ENCODE measurements around the gene PIM1. TPM values are rescaled to one million over a fixed set of nuclear protein-coding genes. Genes with fewer than 3 reads are reported as not detected.
A peak's percentile ranks its signal among the peaks of the same experiment; 100 is the strongest.

The PIM1 gene
- total RNA-seq, 1 experiment from 2014 or later = 42.1 TPM

DNA sequence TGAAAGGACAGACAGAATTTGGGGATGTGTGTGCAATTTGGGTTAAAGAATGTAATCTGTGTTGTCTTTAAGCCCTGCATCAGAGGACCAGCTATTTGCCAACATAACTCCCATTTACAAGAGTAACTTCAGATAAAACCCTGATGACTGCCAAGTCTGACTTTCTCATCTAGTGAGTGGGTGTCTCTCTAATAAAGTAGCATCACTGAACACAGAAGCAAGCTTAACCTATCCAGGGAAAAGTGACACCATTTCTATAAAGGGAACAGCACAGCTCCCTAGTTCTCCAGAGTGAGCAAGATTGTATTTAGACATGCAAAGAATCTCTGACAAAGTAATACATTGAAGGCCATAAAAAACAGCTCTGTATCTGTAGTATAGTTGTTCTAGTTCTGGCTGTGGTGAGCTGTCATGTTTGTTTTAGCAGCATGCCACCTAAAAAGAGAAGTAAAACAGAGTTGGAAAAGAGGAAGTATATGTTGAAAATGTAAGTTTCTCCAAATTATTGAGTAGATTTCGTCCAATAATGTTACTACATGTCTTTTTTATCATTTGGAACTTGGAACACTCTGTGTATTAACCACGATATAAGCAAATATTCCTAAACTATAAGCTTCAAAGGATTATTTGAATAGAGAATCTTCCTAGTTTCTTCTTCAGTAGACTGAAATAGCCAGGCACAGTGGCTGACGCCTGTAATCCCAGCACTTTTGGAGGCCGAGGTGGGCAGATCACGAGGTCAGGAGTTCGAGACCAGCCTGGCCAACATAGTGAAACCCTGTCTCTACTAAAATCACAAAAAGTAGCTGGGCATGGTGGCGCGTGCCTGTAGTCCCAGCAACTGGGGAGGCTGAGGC lies 8.8 kb upstream of the PIM1 start:
- CTCF ChIA-PET = interaction anchor here (0.6 kb wide), 1 partner anchor 16 kb away, joined by 4 read pairs; no protein-coding TSS in a partner anchor
- intact Hi-C loops (cut with micrococcal nuclease; ENCODE audit: unreplicated experiment) (no loop called here), in situ Hi-C loops (cut with HindIII; ENCODE audit: low pct_unique_long_range_greater_than_20kb, low sequenced_read_pairs) (no loop called here)
- TF ChIP-seq, protein P1, sequence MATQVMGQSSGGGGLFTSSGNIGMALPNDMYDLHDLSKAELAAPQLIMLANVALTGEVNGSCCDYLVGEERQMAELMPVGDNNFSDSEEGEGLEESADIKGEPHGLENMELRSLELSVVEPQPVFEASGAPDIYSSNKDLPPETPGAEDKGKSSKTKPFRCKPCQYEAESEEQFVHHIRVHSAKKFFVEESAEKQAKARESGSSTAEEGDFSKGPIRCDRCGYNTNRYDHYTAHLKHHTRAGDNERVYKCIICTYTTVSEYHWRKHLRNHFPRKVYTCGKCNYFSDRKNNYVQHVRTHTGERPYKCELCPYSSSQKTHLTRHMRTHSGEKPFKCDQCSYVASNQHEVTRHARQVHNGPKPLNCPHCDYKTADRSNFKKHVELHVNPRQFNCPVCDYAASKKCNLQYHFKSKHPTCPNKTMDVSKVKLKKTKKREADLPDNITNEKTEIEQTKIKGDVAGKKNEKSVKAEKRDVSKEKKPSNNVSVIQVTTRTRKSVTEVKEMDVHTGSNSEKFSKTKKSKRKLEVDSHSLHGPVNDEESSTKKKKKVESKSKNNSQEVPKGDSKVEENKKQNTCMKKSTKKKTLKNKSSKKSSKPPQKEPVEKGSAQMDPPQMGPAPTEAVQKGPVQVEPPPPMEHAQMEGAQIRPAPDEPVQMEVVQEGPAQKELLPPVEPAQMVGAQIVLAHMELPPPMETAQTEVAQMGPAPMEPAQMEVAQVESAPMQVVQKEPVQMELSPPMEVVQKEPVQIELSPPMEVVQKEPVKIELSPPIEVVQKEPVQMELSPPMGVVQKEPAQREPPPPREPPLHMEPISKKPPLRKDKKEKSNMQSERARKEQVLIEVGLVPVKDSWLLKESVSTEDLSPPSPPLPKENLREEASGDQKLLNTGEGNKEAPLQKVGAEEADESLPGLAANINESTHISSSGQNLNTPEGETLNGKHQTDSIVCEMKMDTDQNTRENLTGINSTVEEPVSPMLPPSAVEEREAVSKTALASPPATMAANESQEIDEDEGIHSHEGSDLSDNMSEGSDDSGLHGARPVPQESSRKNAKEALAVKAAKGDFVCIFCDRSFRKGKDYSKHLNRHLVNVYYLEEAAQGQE (IDR thresholded peaks at IDR 0.05; ENCODE audit: insufficient read depth in 1 of 2, low read depth in 2 of 2, low read length in 1 of 2) = no peak
- TF ChIP-seq SIN3A (IDR thresholded peaks at IDR 0.05; ENCODE audit: borderline replicate concordance, insufficient read depth, low read depth, low read length) (no peak), TCF7L2 (IDR thresholded peaks at IDR 0.05; ENCODE audit: low read depth, low read length) (peak; percentile 65)
- TF ChIP-seq, protein P2, sequence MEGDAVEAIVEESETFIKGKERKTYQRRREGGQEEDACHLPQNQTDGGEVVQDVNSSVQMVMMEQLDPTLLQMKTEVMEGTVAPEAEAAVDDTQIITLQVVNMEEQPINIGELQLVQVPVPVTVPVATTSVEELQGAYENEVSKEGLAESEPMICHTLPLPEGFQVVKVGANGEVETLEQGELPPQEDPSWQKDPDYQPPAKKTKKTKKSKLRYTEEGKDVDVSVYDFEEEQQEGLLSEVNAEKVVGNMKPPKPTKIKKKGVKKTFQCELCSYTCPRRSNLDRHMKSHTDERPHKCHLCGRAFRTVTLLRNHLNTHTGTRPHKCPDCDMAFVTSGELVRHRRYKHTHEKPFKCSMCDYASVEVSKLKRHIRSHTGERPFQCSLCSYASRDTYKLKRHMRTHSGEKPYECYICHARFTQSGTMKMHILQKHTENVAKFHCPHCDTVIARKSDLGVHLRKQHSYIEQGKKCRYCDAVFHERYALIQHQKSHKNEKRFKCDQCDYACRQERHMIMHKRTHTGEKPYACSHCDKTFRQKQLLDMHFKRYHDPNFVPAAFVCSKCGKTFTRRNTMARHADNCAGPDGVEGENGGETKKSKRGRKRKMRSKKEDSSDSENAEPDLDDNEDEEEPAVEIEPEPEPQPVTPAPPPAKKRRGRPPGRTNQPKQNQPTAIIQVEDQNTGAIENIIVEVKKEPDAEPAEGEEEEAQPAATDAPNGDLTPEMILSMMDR (IDR thresholded peaks at IDR 0.05) = no peak
- H3K36me3 ChIP-seq (ENCODE audit: control insufficient read depth, insufficient read depth, low read length) = no peaks in the 10 kb centered on the region
- POLR2A ChIA-PET = no interaction called here
- ATAC-seq (peak; percentile 76), DNase-seq (ENCODE audit: low read depth, low spot score) (no peak)
- no peak overlapping the region for H3K4me3 ChIP-seq (ENCODE audit: low read depth in 2 of 2, low read length in 2 of 2)
- peaks cover 11% of the 10 kb centered on the region for H3K4me1 ChIP-seq (ENCODE audit: control insufficient read depth, insufficient read depth, low read length)
- BruUV-seq (replicated peaks) = no TSS peak
- H3K27me3 ChIP-seq (ENCODE audit: control insufficient read depth, insufficient read depth, low read length) = no peaks in the 10 kb centered on the region
- no peaks in the 10 kb centered on the region for H3K9me3 ChIP-seq (ENCODE audit: control insufficient read depth, insufficient read depth, low read depth, low read length)
- peak overlapping the region; percentile 32; the same call in 1 of the 2 replicates for H3K27ac ChIP-seq (ENCODE audit: low read length)

DNA sequence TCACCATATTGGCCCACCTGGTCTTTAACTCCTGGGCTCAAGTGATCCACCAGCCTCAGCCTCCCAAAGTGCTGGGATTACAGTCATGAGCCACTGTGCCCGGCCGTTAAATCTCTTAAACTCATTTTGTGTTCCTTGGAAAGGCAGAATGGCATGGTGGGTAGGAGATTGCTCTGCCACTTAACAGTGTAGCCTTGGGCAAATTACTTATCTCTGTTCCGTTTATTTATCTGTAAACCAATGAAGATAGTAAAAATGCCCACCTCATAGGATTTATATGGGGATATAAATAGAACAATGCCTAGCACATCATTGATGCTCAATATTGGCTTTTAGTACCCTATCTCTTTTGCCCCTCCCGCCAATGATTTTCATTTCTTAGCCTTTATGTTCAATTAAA lies 7.2 kb upstream of the PIM1 start:
- ChIA-PET CTCF (no interaction called here), POLR2A (no interaction called here)
- TF ChIP-seq, protein P2 (IDR thresholded peaks at IDR 0.05) = no peak
- TF ChIP-seq SIN3A (IDR thresholded peaks at IDR 0.05; ENCODE audit: borderline replicate concordance, insufficient read depth, low read depth, low read length) (no peak), POLR2AphosphoS5 (IDR thresholded peaks at IDR 0.05; ENCODE audit: low read depth, low read length) (no peak), TCF7L2 (IDR thresholded peaks at IDR 0.05; ENCODE audit: low read depth, low read length) (no peak)
- TF ChIP-seq, protein P1 (IDR thresholded peaks at IDR 0.05; ENCODE audit: insufficient read depth in 1 of 2, low read depth in 2 of 2, low read length in 1 of 2) = no peak
- no peaks in the 10 kb centered on the region for H3K9me3 ChIP-seq (ENCODE audit: control insufficient read depth, insufficient read depth, low read depth, low read length)
- H3K27ac ChIP-seq (ENCODE audit: low read length) = no peak overlapping the region
- ATAC-seq (no peak), DNase-seq (ENCODE audit: low read depth, low spot score) (no peak)
- in situ Hi-C loops (cut with HindIII; ENCODE audit: low pct_unique_long_range_greater_than_20kb, low sequenced_read_pairs) = no loop called here
- no peaks in the 10 kb centered on the region for H3K36me3 ChIP-seq (ENCODE audit: control insufficient read depth, insufficient read depth, low read length)
- H3K4me3 ChIP-seq (ENCODE audit: low read depth in 2 of 2, low read length in 2 of 2) = no peak overlapping the region
- intact Hi-C loops (cut with micrococcal nuclease; ENCODE audit: unreplicated experiment) = no loop called here
- H3K27me3 ChIP-seq (ENCODE audit: control insufficient read depth, insufficient read depth, low read length) = no peaks in the 10 kb centered on the region
- peaks cover 11% of the 10 kb centered on the region for H3K4me1 ChIP-seq (ENCODE audit: control insufficient read depth, insufficient read depth, low read length)
- no TSS peak for BruUV-seq (replicated peaks)
